Peyer's patch (tissue), 4 donors: ENCODE measurements around the gene DPYD. TPM values are rescaled to one million over a fixed set of nuclear protein-coding genes. Genes with fewer than 3 reads are reported as not detected.
A peak's percentile ranks its signal among the peaks of the same experiment; 100 is the strongest.

Experiments
- DNase-seq, 3 donors: peaks; one replicate each; pipeline ENCODE4 v3.0.0-alpha.2; 2017 to 2019
- H3K27ac ChIP-seq, 4 donors: fragments of 200-600 bp; sonication (generic); one replicate each; pipeline ENCODE4 v1.5.1; 2016 to 2019
- H3K27me3 ChIP-seq, 2 donors: fragments of 200-600 bp; sonication (generic); one replicate each; pipeline ENCODE4 v1.5.1; 2019
- H3K36me3 ChIP-seq, 3 donors: fragments of 200-600 bp; sonication (generic); one replicate each; pipeline ENCODE4 v1.5.1; 2016 to 2019
- H3K4me1 ChIP-seq, 4 donors: fragments of 200-600 bp; sonication (generic); one replicate each; pipeline ENCODE4 v1.5.1; 2016 to 2019
- H3K4me3 ChIP-seq, 4 donors: fragments of 200-600 bp; sonication (generic); 1 replicate in 3 of 4; 2 replicates in 1 of 4; pipeline ENCODE4 v1.5.1; 2016 to 2019; ENCODE audit warnings: mild to moderate bottlenecking in 1 of 4
- H3K9me3 ChIP-seq, 4 donors: fragments of 200-600 bp; sonication (generic); one replicate each; pipeline ENCODE4 v1.5.1; 2016 to 2019; ENCODE audit warnings: mild to moderate bottlenecking in 1 of 4
- POLR2A ChIP-seq, 2 donors: fragments of 450-650 bp; IDR thresholded peaks; one replicate each; pipeline ENCODE4 v1.5.1; 2017; ENCODE audit warnings: antibody characterized with exemption in 2 of 2, mild to moderate bottlenecking in 2 of 2, moderate library complexity in 2 of 2
- total RNA-seq, 4 donors: library from RNA; depleted of rRNA; stranded (reverse); fragments of >200 nt; gene quantifications; one replicate each; pipeline ENCODE4 v1.1.0, GENCODE V29; 2016
- TF ChIP-seq, protein P1 (sequence below), 6 experiments: fragments of 450-650 bp in 4 of 6; fragments of 200-600 bp in 2 of 6; sonication (generic) in 1 of 6; IDR thresholded peaks; one replicate each; pipeline ENCODE4 v1.5.1; 2017 to 2019; ENCODE audit warnings: antibody characterized with exemption in 6 of 6, mild to moderate bottlenecking in 3 of 6, moderate library complexity in 1 of 6

The DPYD gene
- total RNA-seq, 4 donors from 2014 or later = 30.8 to 39.7 (median 36.4) TPM

DNA sequence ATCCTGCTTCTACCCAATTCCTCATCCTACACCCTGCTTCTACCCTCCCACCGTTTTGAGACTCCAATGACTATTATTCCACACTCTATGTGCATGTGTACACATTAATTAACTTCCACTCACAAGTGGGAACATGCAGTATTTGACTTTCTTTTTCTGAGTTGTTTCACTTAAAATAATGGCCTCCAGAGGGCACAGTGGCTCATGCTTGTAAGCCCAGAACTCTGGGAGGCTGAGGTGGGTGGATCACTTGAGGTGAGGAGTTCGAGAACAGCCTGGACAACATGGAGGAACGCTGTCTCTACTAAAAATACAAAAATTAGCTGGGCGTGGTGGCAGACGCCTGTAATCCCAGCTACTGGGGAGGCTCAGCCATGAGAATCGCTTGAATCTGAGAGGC is 734.5 kb downstream of the DPYD start:
- H3K36me3 ChIP-seq = no peaks in the 10 kb centered on the region
- no peak for DNase-seq
- H3K27me3 ChIP-seq = no peaks in the 10 kb centered on the region
- H3K9me3 ChIP-seq = no peaks in the 10 kb centered on the region
- H3K4me1 ChIP-seq = no peaks in the 10 kb centered on the region
- TF ChIP-seq, protein P1, sequence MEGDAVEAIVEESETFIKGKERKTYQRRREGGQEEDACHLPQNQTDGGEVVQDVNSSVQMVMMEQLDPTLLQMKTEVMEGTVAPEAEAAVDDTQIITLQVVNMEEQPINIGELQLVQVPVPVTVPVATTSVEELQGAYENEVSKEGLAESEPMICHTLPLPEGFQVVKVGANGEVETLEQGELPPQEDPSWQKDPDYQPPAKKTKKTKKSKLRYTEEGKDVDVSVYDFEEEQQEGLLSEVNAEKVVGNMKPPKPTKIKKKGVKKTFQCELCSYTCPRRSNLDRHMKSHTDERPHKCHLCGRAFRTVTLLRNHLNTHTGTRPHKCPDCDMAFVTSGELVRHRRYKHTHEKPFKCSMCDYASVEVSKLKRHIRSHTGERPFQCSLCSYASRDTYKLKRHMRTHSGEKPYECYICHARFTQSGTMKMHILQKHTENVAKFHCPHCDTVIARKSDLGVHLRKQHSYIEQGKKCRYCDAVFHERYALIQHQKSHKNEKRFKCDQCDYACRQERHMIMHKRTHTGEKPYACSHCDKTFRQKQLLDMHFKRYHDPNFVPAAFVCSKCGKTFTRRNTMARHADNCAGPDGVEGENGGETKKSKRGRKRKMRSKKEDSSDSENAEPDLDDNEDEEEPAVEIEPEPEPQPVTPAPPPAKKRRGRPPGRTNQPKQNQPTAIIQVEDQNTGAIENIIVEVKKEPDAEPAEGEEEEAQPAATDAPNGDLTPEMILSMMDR (IDR thresholded peaks at IDR 0.05) = peak in 1 of 6 experiments; percentile 20
- TF ChIP-seq POLR2A (IDR thresholded peaks at IDR 0.05) = no peak
- no peak overlapping the region for H3K4me3 ChIP-seq
- no peak overlapping the region for H3K27ac ChIP-seq

DNA sequence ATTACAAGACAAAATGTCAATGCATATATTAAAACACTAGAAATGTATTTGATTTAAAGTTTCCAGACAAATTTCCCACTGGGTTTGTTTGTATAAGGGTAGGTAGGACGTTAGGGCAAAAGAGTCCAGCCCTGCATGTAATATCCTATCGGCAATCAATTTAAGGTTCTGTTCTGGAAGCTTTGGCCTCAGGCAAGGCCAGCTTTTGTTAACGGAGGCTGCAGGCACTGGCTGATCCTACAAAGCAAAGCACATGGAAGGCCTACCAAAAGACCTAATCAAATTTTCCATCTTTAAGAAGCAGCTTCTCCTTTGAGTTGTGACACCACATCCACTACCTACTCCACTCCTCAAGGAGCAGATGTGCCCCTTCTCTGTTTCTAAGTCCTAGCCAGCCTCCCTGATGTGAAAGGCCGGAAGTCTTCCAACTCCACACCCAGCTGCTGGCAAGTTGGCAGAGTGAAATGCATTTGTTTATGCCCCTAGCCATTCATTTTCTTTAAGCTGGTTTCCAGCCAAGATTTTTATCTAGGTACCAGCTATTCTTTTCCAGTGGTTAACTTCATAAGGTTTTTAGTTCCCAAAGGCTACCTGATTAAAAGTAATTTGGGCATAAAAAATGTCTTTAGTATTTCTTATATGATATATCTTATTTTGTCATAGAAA is 746.7 kb downstream of the DPYD start:
- no peak overlapping the region for H3K4me3 ChIP-seq
- no peaks in the 10 kb centered on the region for H3K27me3 ChIP-seq
- H3K9me3 ChIP-seq = no peaks in the 10 kb centered on the region
- H3K36me3 ChIP-seq = no peaks in the 10 kb centered on the region
- no peak overlapping the region for H3K27ac ChIP-seq
- no peak for DNase-seq
- no peaks in the 10 kb centered on the region for H3K4me1 ChIP-seq
- TF ChIP-seq, protein P1 (IDR thresholded peaks at IDR 0.05) = no peak
- TF ChIP-seq POLR2A (IDR thresholded peaks at IDR 0.05) = no peak

DNA sequence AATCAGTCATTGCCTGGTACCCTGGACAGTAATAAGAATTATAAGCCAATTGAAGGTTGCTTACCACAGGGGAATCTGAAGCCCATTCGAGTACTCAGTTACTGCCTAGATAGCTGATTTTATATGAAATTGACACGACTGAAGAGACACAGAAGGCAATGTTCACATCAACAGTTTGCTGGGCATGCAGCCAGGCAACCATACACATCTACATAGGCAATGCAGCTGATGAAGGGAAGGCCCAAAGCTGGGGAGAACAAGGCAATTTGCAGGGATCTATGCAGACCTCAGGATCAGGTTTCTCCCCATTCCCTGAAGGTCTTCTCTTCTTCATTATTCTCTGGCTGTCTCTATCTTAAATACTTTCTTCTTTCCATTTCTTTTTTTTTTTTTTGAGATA is 750.5 kb downstream of the DPYD start:
- DNase-seq = no peak
- no peaks in the 10 kb centered on the region for H3K9me3 ChIP-seq
- no peaks in the 10 kb centered on the region for H3K36me3 ChIP-seq
- no peak overlapping the region for H3K27ac ChIP-seq
- no peaks in the 10 kb centered on the region for H3K4me1 ChIP-seq
- H3K4me3 ChIP-seq = no peak overlapping the region
- no peak for TF ChIP-seq POLR2A (IDR thresholded peaks at IDR 0.05)
- TF ChIP-seq, protein P1 (IDR thresholded peaks at IDR 0.05) = no peak
- H3K27me3 ChIP-seq = no peaks in the 10 kb centered on the region

DNA sequence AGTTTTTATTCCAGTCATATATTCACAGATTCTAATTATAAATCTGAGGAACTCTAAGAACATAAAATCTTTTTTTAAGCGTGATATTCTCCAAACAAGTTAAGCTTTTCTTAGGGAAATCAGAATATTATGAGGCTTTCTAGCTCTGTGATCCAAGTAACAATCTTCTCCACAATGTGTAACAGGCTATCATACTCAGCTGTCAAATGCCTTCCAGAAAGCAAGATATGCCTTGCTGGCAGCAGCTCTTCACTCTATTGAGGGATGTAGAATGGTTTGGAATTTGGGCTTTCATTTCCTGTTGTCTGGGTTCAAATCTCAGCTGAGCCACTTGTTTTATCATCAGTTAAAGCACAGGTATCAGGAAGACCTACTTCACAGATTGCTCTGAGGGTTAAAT is 752.8 kb downstream of the DPYD start:
- H3K4me3 ChIP-seq = no peak overlapping the region
- H3K27ac ChIP-seq = no peak overlapping the region
- no peak for TF ChIP-seq POLR2A (IDR thresholded peaks at IDR 0.05)
- TF ChIP-seq, protein P1 (IDR thresholded peaks at IDR 0.05) = no peak

DNA sequence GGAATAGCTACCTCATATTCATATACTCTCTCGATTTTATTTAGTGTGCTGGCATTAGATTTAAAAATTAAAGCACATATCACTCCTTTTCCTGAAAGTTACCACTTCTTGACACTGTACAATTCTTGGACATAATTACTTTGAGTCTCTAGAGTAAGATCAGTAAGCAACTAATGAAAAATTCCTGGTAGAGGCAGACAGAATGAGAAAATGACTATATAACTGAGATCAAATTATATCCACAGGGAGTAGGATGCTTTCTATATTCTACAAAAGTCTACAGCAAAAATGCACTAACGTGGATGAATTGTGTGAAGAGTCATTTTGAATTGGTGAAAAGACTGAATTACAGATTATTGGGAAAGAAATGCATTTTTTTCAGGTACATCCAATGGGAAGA is 753.6 kb downstream of the DPYD start:
- H3K27me3 ChIP-seq = no peaks in the 10 kb centered on the region
- no peaks in the 10 kb centered on the region for H3K36me3 ChIP-seq
- no peaks in the 10 kb centered on the region for H3K9me3 ChIP-seq
- no peak overlapping the region for H3K27ac ChIP-seq
- no peak for TF ChIP-seq POLR2A (IDR thresholded peaks at IDR 0.05)
- TF ChIP-seq, protein P1 (IDR thresholded peaks at IDR 0.05) = no peak
- no peak for DNase-seq
- H3K4me3 ChIP-seq = no peak overlapping the region
- H3K4me1 ChIP-seq = no peaks in the 10 kb centered on the region

More for the DNA sequence above, 752.8 kb downstream of the DPYD start:
- Histone ChIP-seq H3K36me3 (no peaks in the 10 kb centered on the region), H3K27me3 (no peaks in the 10 kb centered on the region), H3K4me1 (no peaks in the 10 kb centered on the region), H3K9me3 (no peaks in the 10 kb centered on the region)
- no peak for DNase-seq
